Iris pigment epithelial cell (primary cell): ENCODE results near the gene LIN7B.
A peak's percentile ranks its signal among the peaks of the same experiment; 100 is the strongest.

Source experiments
- DNase-seq: peaks from one replicate; pipeline ENCODE4 v3.0.0-alpha.2; 2011; ENCODE audit warnings: low read depth

The LIN7B gene

GRCh38 chr19:49113762-49114629 is at the start of gene LIN7B:
LIN7B (plus strand) TSS chr19:49114370; CDS start chr19:49114405, 35 bp downstream.
- DNase-seq = peak; percentile 57

- no peak for DNase-seq
Measured at GRCh38 chr19:49064768-49065611, 49.2 kb upstream of the LIN7B start, which contains the start of gene NTF4. NTF4 (minus strand) TSS chr19:49064818; CDS start chr19:49061997, 2,821 bp downstream.

DNA sequence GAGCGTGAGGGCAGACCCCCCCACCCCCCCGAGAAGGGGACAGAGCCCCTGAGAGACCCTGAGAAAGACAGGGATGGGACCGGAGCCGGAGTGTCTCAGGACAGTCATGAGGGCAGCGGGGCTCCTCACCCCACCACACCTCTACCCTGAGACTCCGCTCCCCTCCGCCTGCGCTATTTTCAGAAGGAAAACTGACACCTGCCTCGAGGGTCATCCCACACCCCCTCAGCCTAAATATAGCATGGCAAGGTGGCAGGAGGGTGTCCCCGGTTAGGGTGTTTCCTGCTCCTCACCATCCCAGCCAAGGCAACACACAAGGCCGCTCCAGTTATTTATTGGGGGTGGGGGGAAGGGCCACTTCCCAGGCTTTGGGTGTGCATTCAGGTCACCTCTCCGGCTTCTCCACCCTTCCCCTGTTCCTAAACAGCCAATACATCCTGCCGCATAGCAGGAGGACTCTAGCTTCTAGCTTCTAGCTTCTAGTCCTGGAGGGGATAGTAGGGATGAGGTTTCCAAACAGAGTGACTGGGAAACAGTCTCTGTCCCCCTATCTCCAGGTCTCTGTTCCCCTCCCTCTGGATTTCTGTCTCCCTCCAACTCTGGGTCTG is 48.2 kb upstream of the LIN7B start:
- no peak for DNase-seq

- no peak for DNase-seq
Measured at GRCh38 chr19:49067554-49067953, 46.6 kb upstream of the LIN7B start.

DNA sequence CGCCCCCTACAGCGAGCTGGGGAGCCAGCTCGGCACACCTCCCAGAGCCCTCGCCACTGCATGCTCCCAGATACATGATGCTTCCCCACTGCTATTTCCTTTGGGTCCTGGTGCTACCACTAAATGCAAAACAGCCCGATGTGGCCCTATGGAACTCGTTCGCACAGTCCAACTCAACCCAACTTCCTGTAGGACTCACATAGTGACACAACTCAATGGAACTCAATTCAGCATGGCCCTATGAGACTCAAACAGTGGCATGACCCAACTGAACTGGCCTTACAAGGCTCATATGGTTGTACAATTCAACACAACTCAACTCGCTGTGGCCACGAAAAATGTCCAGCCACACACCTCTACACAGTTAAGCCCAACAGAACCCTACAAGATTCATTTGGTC is 45.1 kb upstream of the LIN7B start:
- no peak for DNase-seq

DNA sequence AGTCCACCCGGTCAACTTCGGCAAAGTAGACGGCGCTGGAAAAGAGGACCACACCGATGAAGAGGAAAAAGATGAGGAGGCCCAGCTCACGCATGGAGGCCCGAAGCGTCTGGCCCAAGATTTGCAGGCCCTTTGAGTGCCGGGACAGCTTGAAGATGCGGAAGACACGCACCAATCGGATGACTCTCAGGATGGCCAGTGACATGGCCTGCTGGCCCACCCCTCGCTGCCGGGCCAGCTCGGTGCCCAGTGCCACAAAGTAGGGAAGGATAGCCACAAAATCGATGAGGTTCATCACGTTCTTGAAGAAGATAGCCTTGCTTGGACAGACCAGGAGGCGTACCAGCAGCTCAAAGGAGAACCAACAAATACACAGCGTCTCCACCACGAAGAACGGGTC is 43.8 kb upstream of the LIN7B start:
- no peak for DNase-seq

DNA sequence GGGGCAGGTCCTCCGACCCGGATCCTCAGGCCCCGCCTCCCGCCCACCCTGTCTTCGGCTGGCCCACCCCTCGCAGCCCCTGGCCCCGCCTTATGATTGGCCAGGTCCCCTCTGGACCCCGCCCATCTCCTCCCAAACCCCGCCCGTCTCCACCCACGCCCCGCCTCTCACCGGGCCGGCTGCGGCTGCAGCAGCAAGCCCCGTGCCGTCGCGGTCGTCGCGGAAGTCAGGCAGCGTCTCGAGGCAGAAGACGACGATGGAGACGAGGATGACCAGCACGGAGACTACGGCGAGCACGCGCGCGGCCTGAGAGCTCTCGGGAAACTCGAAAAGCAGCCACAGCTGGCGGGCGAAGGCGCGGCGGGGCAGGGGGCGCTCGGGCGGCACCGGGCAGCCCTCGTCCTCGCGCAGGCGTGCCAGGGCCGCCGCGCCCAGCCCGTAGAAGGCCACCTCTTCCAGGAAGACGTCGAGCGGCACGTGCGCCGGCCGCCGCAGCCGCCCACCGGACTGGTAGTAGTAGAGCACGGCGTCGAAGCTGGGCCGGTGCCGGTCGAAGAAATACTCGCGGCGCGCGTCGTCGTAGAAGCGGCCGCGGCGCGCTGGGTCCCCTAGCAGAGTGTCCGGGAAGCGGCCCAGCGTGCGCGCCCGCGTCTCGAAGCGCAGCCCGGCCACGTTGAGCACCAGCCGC is 42.2 kb upstream of the LIN7B start:
- no peak for DNase-seq

- DNase-seq = no peak
Measured at GRCh38 chr19:49073514-49074378, 40.4 kb upstream of the LIN7B start.

- peak; percentile 48 for DNase-seq
Measured at GRCh38 chr19:49074869-49075268, 39.3 kb upstream of the LIN7B start.

GRCh38 chr19:49080392-49080791 is 33.8 kb upstream of the LIN7B start:
- DNase-seq = no peak

GRCh38 chr19:49081273-49081672 is 32.9 kb upstream of the LIN7B start:
- DNase-seq = no peak

GRCh38 chr19:49084206-49085019 is 29.8 kb upstream of the LIN7B start:
- DNase-seq = no peak

DNA sequence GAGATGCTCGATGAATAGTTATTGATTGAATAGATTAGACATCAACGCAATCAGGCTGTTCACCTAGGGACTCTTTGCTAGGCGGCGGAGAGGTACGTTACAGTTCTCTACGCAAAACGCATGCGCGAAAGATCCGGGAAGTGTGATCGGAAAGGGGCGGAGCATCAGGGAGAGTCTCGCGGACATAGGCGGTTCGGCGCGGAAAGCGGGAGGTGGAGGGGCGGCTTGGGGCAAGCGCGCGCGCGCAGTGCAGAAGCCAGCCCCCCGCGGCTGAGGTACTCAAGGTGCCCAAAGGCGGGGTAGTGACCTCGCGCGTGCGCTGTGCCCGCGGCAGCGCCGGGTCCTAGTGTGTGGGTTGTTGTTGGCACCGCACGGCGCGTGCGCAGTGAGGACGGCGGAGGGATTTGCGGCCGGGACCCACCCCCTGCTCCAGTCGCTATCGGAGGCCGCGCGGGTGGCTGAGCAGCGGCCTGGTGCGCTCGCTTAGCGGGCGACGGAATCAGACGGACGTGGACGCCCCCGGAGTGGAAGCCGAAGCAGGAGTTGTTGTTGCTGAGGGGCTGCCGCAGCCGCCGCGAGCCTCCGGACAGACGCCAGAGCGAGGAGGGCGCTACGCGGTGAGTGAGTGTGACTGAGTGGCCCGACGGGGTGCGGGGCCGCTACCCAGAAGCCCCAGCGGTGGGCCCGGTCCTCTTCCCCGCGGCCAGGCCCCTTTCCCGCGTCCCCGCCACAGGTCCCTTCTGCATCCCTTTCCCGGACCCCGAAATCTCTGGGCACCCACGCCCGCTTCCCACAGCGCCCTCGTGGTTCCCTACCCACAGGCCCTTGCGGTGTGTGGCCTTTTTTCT is 28.9 kb upstream of the LIN7B start, which contains the start of gene SNRNP70:
Gene SNRNP70 (plus strand): TSS at position 432 of the 848 bp plus-strand sequence. CDS start 964 bp downstream, outside the sequence.
- peak; percentile 100 for DNase-seq

- no peak for DNase-seq
Measured at GRCh38 chr19:49085868-49086232, 28.3 kb upstream of the LIN7B start.

GRCh38 chr19:49086296-49086695 is 27.9 kb upstream of the LIN7B start:
- no peak for DNase-seq

DNA sequence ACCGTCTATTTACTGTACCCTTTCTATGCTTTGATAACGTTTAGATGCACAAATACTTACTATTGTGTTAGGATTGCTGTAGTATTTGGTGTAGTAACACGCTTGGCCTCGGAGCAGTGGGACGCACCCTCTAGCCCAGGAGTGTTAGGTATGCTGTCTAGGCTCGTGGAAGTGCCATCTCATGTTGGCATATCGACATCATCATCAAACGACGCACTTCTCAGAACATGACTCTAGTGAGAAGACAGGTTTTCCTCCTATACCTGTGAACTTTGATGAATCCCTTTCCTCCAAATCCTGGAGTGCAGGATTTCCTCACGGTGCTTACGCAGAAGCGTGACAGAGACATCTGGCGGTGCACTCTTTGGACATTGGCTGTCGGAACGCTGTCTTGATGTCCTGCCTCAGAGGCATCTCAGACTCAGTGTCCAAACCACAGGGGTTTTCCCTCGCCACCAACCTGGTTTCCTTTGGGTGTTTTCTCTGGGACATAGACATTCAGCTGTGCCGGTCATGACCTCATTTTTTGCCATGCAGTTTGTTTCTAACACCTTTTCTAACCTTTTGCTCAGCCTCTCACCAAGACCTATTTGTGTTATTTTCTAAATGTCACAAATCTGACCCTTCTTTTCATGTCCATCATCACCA is 22.7 kb upstream of the LIN7B start:
- DNase-seq = no peak

DNA sequence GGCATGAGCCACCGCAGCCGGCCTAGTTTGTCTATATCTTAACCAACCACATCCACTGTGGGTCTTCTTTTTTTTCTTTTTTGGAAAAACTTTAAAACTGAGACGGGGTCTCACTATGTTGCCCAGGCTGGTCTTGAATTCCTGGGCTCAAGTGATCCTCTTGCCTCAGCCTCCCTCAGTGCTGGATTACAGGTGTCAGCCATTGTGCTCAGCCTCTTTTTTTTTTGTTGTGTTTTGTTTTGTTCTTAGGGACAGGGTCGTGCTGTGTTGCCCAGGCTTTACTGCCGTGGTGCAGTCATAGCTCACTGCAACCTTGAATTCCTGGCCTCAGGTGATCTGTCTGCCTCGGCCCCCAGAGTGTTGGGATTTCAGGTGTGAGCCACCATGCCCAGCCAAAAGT is 21.5 kb upstream of the LIN7B start:
- DNase-seq = no peak
